Keratinocyte (primary cell): ENCODE results near the gene DEGS1. TPM values are rescaled to one million over a fixed set of nuclear protein-coding genes. Genes with fewer than 3 reads are reported as not detected.

Experiments used
- DNase-seq: peaks from one replicate; pipeline ENCODE4 v3.0.0-alpha.2; 2011; ENCODE audit warnings: low read depth, missing footprints, low spot score
- FAIRE-seq: peaks from 2 replicates; lab custom pipeline; 2011; peaks lifted over from hg19 to GRCh38; lab: Jason Lieb, UNC
- H2AFZ ChIP-seq: 2 replicates; pipeline ENCODE4 v1.6.0; 2012; ENCODE audit warnings: low read length, control low read depth, inconsistent platforms; ENCODE audit not compliant: control insufficient read depth
- H3K27ac ChIP-seq: 2 replicates; pipeline ENCODE4 v1.5.1; 2011; ENCODE audit warnings: low read length; ENCODE audit not compliant: control insufficient read depth, insufficient read depth
- H3K27me3 ChIP-seq: 3 replicates; pipeline ENCODE4 v1.6.0; 2011; ENCODE audit warnings: low read length; ENCODE audit not compliant: control insufficient read depth, insufficient read depth; ENCODE audit errors: extremely low read depth
- H3K36me3 ChIP-seq, 2 experiments: 2 replicates in 1 of 2; 3 replicates in 1 of 2; pipeline ENCODE4 v1.5.1; 2011; ENCODE audit warnings: low read length in 2 of 2, mild to moderate bottlenecking in 1 of 2; ENCODE audit not compliant: control insufficient read depth in 2 of 2, insufficient read depth in 2 of 2; ENCODE audit errors: extremely low read depth in 1 of 2
- H3K4me1 ChIP-seq: 3 replicates; pipeline ENCODE4 v1.5.1; 2011; ENCODE audit warnings: low read length; ENCODE audit not compliant: control insufficient read depth, insufficient read depth; ENCODE audit errors: extremely low read depth
- H3K4me2 ChIP-seq: 3 replicates; pipeline ENCODE4 v1.6.0; 2011; ENCODE audit warnings: low read depth, low read length; ENCODE audit not compliant: control insufficient read depth, insufficient read depth; ENCODE audit errors: extremely low read depth
- H3K4me3 ChIP-seq, 3 experiments: fragments of 200-600 bp in 1 of 3; sonication (generic) in 1 of 3; 2 replicates in 2 of 3; 3 replicates in 1 of 3; pipeline ENCODE4 v1.5.1; 2011 to 2016; ENCODE audit warnings: low read length in 3 of 3, mild to moderate bottlenecking in 3 of 3, control low read depth in 2 of 3, inconsistent platforms in 1 of 3, low read depth in 1 of 3, mixed read lengths in 1 of 3, mixed run types in 1 of 3, moderate library complexity in 1 of 3; ENCODE audit not compliant: control insufficient read depth in 2 of 3, insufficient read depth in 2 of 3; ENCODE audit errors: extremely low read depth in 1 of 3
- H3K79me2 ChIP-seq: 2 replicates; pipeline ENCODE4 v1.6.0; 2012; ENCODE audit warnings: low read length; ENCODE audit not compliant: control insufficient read depth, insufficient read depth
- H3K9ac ChIP-seq: 3 replicates; pipeline ENCODE4 v1.6.0; 2011; ENCODE audit warnings: low read length; ENCODE audit not compliant: control insufficient read depth, insufficient read depth; ENCODE audit errors: extremely low read depth
- H3K9me1 ChIP-seq: 3 replicates; pipeline ENCODE4 v1.6.0; 2011; ENCODE audit warnings: low read length; ENCODE audit not compliant: control insufficient read depth, insufficient read depth; ENCODE audit errors: extremely low read depth
- H3K9me3 ChIP-seq: 2 replicates; pipeline ENCODE4 v1.5.1; 2012; ENCODE audit warnings: low read depth, low read length; ENCODE audit not compliant: control insufficient read depth
- H4K20me1 ChIP-seq: 3 replicates; pipeline ENCODE4 v1.6.0; 2011; ENCODE audit warnings: low read length; ENCODE audit not compliant: control insufficient read depth, insufficient read depth; ENCODE audit errors: extremely low read depth
- EZH2 ChIP-seq: IDR thresholded peaks from one replicate; pipeline ENCODE4 v1.6.1; 2012; ENCODE audit warnings: inconsistent platforms, mild to moderate bottlenecking, low read length, moderate library complexity
- dilution Hi-C: fragments of 300-500 bp; cut with MboI; formaldehyde crosslinking; loops from one replicate; pipeline ENCODE4 v1.7.0; 2020; ENCODE audit warnings: low sequenced_read_pairs; ENCODE audit not compliant: extremely low pct_ligation_motif_present
- polyA plus RNA-seq, 5 experiments: library from polyadenylated mRNA; depleted of rRNA in 3 of 5; stranded (reverse) in 3 of 5; stranded (forward) in 1 of 5; unstranded in 1 of 5; fragments of >200 nt; gene quantifications; 1 replicate in 1 of 5; 2 replicates in 3 of 5; 3 replicates in 1 of 5; pipeline versions ENCODE4 v1.2.1 to v1.2.3, GENCODE V29; 2011 to 2012; ENCODE audit warnings: missing spikeins in 2 of 5, low read depth in 1 of 5, low replicate concordance in 1 of 5
- TF ChIP-seq, protein P1 (sequence below), 3 experiments: IDR thresholded peaks in 1 of 3; conservative IDR thresholded peaks in 1 of 3; optimal IDR thresholded peaks in 1 of 3; 2 replicates in 2 of 3; 3 replicates in 1 of 3; pipeline versions ENCODE3 to v1.5.1; 2011; ENCODE audit warnings: low read length in 3 of 3, mild to moderate bottlenecking in 3 of 3, moderate library complexity in 2 of 3, control low read depth in 1 of 3, inconsistent platforms in 1 of 3; ENCODE audit not compliant: insufficient read depth in 2 of 3; ENCODE audit errors: extremely low read depth in 1 of 3

Gene DEGS1
- polyA plus RNA-seq, 1 donor (not counting 4 experiments of a cell fraction or from before 2014, with no cell fraction given): 314 TPM

DNA sequence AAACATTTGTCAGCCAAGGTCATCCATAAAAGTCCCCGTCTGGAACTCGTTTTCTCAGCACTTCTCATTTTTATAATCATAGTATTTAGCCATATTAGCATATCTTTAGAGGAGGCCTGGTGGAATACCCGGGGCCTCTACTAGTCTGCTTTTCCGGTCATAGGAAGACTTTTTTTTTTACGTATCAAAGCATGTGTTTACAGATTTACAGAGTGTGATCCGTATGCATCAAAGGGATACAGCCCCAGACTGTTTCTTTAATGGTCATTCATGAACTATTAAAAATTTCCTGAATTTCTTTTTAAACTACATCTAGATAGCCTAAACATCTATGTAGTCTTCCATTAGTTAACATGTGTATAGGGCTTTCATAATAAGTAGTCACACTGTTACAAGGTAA is 23.5 kb upstream of the DEGS1 start:
- no peak for DNase-seq
- TF ChIP-seq EZH2: no peak
- TF ChIP-seq, protein P1, sequence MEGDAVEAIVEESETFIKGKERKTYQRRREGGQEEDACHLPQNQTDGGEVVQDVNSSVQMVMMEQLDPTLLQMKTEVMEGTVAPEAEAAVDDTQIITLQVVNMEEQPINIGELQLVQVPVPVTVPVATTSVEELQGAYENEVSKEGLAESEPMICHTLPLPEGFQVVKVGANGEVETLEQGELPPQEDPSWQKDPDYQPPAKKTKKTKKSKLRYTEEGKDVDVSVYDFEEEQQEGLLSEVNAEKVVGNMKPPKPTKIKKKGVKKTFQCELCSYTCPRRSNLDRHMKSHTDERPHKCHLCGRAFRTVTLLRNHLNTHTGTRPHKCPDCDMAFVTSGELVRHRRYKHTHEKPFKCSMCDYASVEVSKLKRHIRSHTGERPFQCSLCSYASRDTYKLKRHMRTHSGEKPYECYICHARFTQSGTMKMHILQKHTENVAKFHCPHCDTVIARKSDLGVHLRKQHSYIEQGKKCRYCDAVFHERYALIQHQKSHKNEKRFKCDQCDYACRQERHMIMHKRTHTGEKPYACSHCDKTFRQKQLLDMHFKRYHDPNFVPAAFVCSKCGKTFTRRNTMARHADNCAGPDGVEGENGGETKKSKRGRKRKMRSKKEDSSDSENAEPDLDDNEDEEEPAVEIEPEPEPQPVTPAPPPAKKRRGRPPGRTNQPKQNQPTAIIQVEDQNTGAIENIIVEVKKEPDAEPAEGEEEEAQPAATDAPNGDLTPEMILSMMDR (optimal IDR thresholded peaks at IDR 0.05 in 1 of 3, IDR thresholded peaks at IDR 0.05 in 1 of 3, conservative IDR thresholded peaks at IDR 0.05 in 1 of 3; ENCODE audit: extremely low read depth in 1 of 3, insufficient read depth in 2 of 3, low read length in 3 of 3): no peak
- FAIRE-seq: no peak
- Histone ChIP-seq H3K36me3 (peaks cover 13 to 21% of the 10 kb centered on the region in 2 experiments), H3K4me1 (no peaks in the 10 kb centered on the region), H3K79me2 (no peaks in the 10 kb centered on the region), H4K20me1 (no peaks in the 10 kb centered on the region), H3K27me3 (no peaks in the 10 kb centered on the region), H3K27ac (no peak overlapping the region), H3K9me1 (no peaks in the 10 kb centered on the region), H3K9ac (no peak overlapping the region), H3K9me3 (no peaks in the 10 kb centered on the region), H3K4me3 (no peak overlapping the region), H3K4me2 (no peak overlapping the region), H2AFZ (no peak overlapping the region)
- dilution Hi-C loops: no loop called here

DNA sequence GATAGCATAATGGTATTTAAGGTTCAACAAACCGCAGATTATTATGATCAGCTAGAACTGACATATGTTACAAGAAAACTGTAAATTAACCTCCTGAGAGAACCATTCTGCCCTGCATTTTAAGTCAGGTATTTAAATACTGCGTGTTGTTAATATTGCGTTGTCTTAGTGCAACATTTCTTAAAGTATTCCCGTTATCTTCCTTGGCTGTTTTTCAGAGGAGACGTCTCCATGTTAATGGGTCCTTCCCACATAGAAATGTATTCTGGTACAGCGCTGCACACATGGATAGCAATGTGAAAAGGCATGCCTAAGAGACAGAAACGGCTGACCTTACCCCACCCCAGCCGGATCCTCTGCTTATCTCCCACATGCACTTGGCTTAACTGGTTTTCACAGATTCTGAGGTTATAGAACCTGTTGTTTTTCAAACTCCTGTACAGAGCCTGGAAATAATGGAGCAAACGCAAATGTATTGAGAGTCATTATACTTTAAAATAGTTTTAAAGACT is 22.8 kb upstream of the DEGS1 start:
- FAIRE-seq: no peak
- Histone ChIP-seq H3K27ac (no peak overlapping the region), H3K27me3 (no peaks in the 10 kb centered on the region), H4K20me1 (no peaks in the 10 kb centered on the region), H3K4me3 (no peak overlapping the region), H2AFZ (no peak overlapping the region), H3K79me2 (no peaks in the 10 kb centered on the region), H3K4me1 (no peaks in the 10 kb centered on the region), H3K4me2 (no peak overlapping the region), H3K9me3 (no peaks in the 10 kb centered on the region), H3K9me1 (no peaks in the 10 kb centered on the region), H3K9ac (no peak overlapping the region), H3K36me3 (peaks cover 13 to 21% of the 10 kb centered on the region in 2 experiments)
- dilution Hi-C loops: no loop called here
- DNase-seq: no peak
- TF ChIP-seq, protein P1 (optimal IDR thresholded peaks at IDR 0.05 in 1 of 3, IDR thresholded peaks at IDR 0.05 in 1 of 3, conservative IDR thresholded peaks at IDR 0.05 in 1 of 3; ENCODE audit: extremely low read depth in 1 of 3, insufficient read depth in 2 of 3, low read length in 3 of 3): no peak
- TF ChIP-seq EZH2: no peak
